WTC11 (cell line): ENCODE results near the gene TPCN2. TPM values are rescaled to one million over a fixed set of nuclear protein-coding genes. Genes with fewer than 3 reads are reported as not detected.
A peak's percentile ranks its signal among the peaks of the same experiment; 100 is the strongest.

Experiments
- ATAC-seq: fragments of 200-7000 bp; cut with Tn5 transposase; 2 replicates; pipeline ENCODE4 v1.10.0; 2021; ENCODE audit warnings: mild to moderate bottlenecking, moderate library complexity
- CTCF ChIA-PET: fragments of 300-600 bp; sonication (Branson Sonifier 250); formaldehyde crosslinking; loops from one replicate; lab custom pipeline; 2021; ENCODE audit warnings: antibody characterized with exemption; lab: Charles Lee
- POLR2A ChIA-PET: fragments of 350-600 bp; sonication (Branson Sonifier 250); formaldehyde crosslinking; loops from one replicate; lab custom pipeline; 2021; ENCODE audit warnings: antibody characterized with exemption; lab: Charles Lee
- DNase-seq: peaks from one replicate; pipeline ENCODE4 v3.0.0; 2021; ENCODE audit warnings: low spot score
- H3K27ac Mint-ChIP-seq: 2 replicates; pipeline ENCODE4 v1.8.0; 2021; ENCODE audit warnings: mixed read lengths
- H3K27me3 Mint-ChIP-seq: 2 replicates; pipeline ENCODE4 v1.8.0; 2021; ENCODE audit warnings: low read depth, mild to moderate bottlenecking, moderate library complexity, mixed read lengths
- H3K36me3 Mint-ChIP-seq: 2 replicates; pipeline ENCODE4 v1.8.0; 2021; ENCODE audit warnings: mixed read lengths
- H3K4me1 Mint-ChIP-seq: 2 replicates; pipeline ENCODE4 v1.8.0; 2022; ENCODE audit warnings: mixed read lengths
- H3K4me3 Mint-ChIP-seq: 2 replicates; pipeline ENCODE4 v1.8.0; 2021; ENCODE audit warnings: mild to moderate bottlenecking, moderate library complexity, mixed read lengths
- H3K9me3 Mint-ChIP-seq: 2 replicates; pipeline ENCODE4 v1.8.0; 2021; ENCODE audit warnings: mixed read lengths
- ATF3 ChIP-seq: sonication (generic); formaldehyde crosslinking; conservative IDR thresholded peaks from 2 replicates; pipeline ENCODE4 v1.8.1; 2022; ENCODE audit warnings: mild to moderate bottlenecking, missing genetic modification reagents
- ATF6 ChIP-seq: sonication (generic); formaldehyde crosslinking; IDR thresholded peaks from 2 replicates; pipeline ENCODE4 v1.8.1; 2023; ENCODE audit warnings: mild to moderate bottlenecking, missing genetic modification reagents
- FOXP1 ChIP-seq: sonication (generic); formaldehyde crosslinking; IDR thresholded peaks from 2 replicates; pipeline ENCODE4 v1.8.0; 2022; ENCODE audit warnings: missing genetic modification reagents, mild to moderate bottlenecking, moderate library complexity, borderline replicate concordance
- GTF2I ChIP-seq: fragments of 250-450 bp; sonication (Bioruptor Pico); conservative IDR thresholded peaks from 2 replicates; pipeline ENCODE4 v1.4.0; 2021; ENCODE audit warnings: mild to moderate bottlenecking
- JAZF1 ChIP-seq: fragments of 250-450 bp; sonication (Bioruptor Pico); IDR thresholded peaks from 2 replicates; pipeline ENCODE4 v1.9.0; 2021; ENCODE audit warnings: moderate library complexity, mild to moderate bottlenecking, inconsistent platforms
- MXD4 ChIP-seq: fragments of 250-450 bp; sonication (Bioruptor Pico); IDR thresholded peaks from 2 replicates; pipeline ENCODE4 v1.8.0; 2021; ENCODE audit warnings: mild to moderate bottlenecking, moderate library complexity, borderline replicate concordance
- MYBL2 ChIP-seq: sonication (generic); formaldehyde crosslinking; IDR thresholded peaks from 2 replicates; pipeline ENCODE4 v1.8.1; 2023; ENCODE audit warnings: mild to moderate bottlenecking, moderate library complexity, missing genetic modification reagents
- NR1H2 ChIP-seq: sonication (generic); formaldehyde crosslinking; IDR thresholded peaks from 2 replicates; pipeline ENCODE4 v1.9.0; 2021; ENCODE audit warnings: mild to moderate bottlenecking, moderate library complexity, missing genetic modification reagents
- NR3C1 ChIP-seq: sonication (generic); formaldehyde crosslinking; conservative IDR thresholded peaks from 2 replicates; pipeline ENCODE4 v1.8.1; 2023; ENCODE audit warnings: low read depth, mild to moderate bottlenecking, missing genetic modification reagents
- PRRX2 ChIP-seq: fragments of 250-450 bp; sonication (Bioruptor Pico); IDR thresholded peaks from 2 replicates; pipeline ENCODE4 v1.8.0; 2021; ENCODE audit warnings: mild to moderate bottlenecking
- RORB ChIP-seq: fragments of 250-450 bp; sonication (Bioruptor Pico); IDR thresholded peaks from 2 replicates; pipeline ENCODE4 v1.9.0; 2021; ENCODE audit warnings: mild to moderate bottlenecking
- SMAD3 ChIP-seq: sonication (generic); formaldehyde crosslinking; IDR thresholded peaks from 2 replicates; pipeline ENCODE4 v1.8.0; 2022; ENCODE audit warnings: missing genetic modification reagents, mild to moderate bottlenecking, borderline replicate concordance
- TEAD1 ChIP-seq: sonication (generic); formaldehyde crosslinking; IDR thresholded peaks from 2 replicates; pipeline ENCODE4 v1.8.0; 2022; ENCODE audit warnings: mild to moderate bottlenecking, missing genetic modification reagents
- TEAD4 ChIP-seq: sonication (generic); formaldehyde crosslinking; IDR thresholded peaks from 2 replicates; pipeline ENCODE4 v1.8.0; 2022; ENCODE audit warnings: mild to moderate bottlenecking, missing genetic modification reagents
- TP53 ChIP-seq: sonication (generic); formaldehyde crosslinking; IDR thresholded peaks from 2 replicates; pipeline ENCODE4 v1.8.1; 2023; ENCODE audit warnings: mild to moderate bottlenecking, missing genetic modification reagents
- ZNF512 ChIP-seq: sonication (generic); formaldehyde crosslinking; IDR thresholded peaks from 2 replicates; pipeline ENCODE4 v1.8.1; 2022; ENCODE audit warnings: missing genetic modification reagents, borderline replicate concordance
- total RNA-seq: library from RNA; stranded (reverse); gene quantifications from 3 replicates; pipeline ENCODE4 v1.2.3, GENCODE V29; 2021
- TF ChIP-seq, protein P1 (sequence below): fragments of 250-450 bp; sonication (Bioruptor Pico); IDR thresholded peaks from 2 replicates; pipeline ENCODE4 v1.9.0; 2021; ENCODE audit warnings: mild to moderate bottlenecking
- TF ChIP-seq, protein P2 (sequence below): sonication (generic); formaldehyde crosslinking; IDR thresholded peaks from 2 replicates; pipeline ENCODE4 v1.8.1; 2023; ENCODE audit warnings: mild to moderate bottlenecking, missing genetic modification reagents

Gene TPCN2
- total RNA-seq, 1 experiment from 2014 or later, result 24.6 TPM

DNA sequence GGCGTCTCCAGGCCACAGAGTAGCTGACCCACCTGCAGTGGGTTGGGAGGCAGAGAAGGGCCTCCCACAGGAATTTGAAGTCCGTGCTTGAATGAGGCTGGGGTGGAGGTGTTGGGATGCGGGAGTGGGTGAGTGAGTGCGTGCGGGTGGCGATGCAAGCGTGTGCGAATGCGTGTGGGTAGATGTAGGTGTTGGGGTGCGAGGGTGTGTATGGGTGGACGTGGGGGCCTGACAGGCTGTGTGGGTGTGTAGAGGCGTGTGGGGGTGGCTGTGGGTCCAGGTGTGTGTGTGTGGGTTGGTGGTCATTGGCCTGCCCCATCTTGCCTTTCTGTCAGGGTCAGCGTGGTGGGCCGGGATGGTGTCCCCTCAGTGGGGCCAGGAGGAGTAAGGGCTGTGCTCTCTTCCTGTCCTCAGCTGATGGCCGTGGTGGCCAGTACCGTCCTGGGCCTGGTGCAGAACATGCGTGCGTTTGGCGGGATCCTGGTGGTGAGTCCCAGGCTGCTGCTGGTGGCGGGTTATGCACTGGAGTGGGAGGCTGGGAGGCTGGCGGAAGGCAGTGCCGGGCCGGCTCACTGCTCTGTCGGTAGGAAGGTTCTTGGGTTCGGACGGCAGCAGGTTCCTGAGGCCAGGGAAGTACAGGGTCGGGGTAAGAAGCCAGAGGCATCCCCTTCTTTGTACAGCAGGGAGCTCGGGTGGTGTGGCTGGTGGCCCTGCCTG is 35.0 kb downstream of the TPCN2 start:
- CTCF ChIA-PET, result no interaction called here
- peaks cover 17% of the 10 kb centered on the region for H3K36me3 Mint-ChIP-seq

DNA sequence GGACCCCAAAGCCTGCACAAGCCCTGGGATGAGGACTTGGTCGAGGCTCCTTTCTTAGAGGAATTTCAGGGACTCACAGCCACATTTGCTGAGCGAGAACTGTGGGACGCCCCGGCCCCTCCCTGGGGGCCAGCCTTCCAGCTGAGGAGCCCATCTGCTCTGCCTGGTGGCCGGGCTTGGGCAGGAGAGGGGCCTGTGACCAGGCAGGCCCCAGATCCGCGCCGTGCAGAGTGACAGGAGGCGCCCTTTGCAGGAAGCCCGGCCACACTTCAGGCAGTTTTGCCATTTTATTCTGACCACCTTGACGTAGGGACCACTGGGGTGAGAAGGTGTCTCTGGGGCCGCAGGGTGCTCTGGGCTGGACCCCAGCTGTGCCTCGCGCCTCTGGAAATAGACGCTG is 35.6 kb downstream of the TPCN2 start:
- Mint-ChIP-seq H3K4me3 (no peak overlapping the region), H3K36me3 (peaks cover 17% of the 10 kb centered on the region), H3K4me1 (peaks cover 2% of the 10 kb centered on the region; the same call in 1 of the 2 replicates), H3K27ac (no peak overlapping the region), H3K27me3 (no peaks in the 10 kb centered on the region), H3K9me3 (no peaks in the 10 kb centered on the region; the same call in 1 of the 2 replicates)
- ChIA-PET CTCF (no interaction called here), POLR2A (no interaction called here)
- ATAC-seq (no peak), DNase-seq (no peak)
- TF ChIP-seq MXD4, result no peak
- no peak for TF ChIP-seq GTF2I (CRISPR knock-in tag)
- no peak for TF ChIP-seq TEAD4
- TF ChIP-seq, protein P1, sequence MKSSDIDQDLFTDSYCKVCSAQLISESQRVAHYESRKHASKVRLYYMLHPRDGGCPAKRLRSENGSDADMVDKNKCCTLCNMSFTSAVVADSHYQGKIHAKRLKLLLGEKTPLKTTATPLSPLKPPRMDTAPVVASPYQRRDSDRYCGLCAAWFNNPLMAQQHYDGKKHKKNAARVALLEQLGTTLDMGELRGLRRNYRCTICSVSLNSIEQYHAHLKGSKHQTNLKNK (CRISPR knock-in tag), result no peak
- TF ChIP-seq TP53 (CRISPR knock-in tag), result no peak

More for the DNA sequence above, 35.0 kb downstream of the TPCN2 start:
- no peaks in the 10 kb centered on the region; the same call in 1 of the 2 replicates for H3K9me3 Mint-ChIP-seq
- H3K4me1 Mint-ChIP-seq, result no peaks in the 10 kb centered on the region
- H3K27ac Mint-ChIP-seq, result no peak overlapping the region
- DNase-seq (no peak), ATAC-seq (no peak)
- TF ChIP-seq, protein P1 (CRISPR knock-in tag), result no peak
- TF ChIP-seq, all 79 proteins: peak for 0
- POLR2A ChIA-PET, result no interaction called here
- Mint-ChIP-seq H3K27me3 (no peaks in the 10 kb centered on the region), H3K4me3 (no peak overlapping the region)

- H3K27me3 Mint-ChIP-seq, result no peaks in the 10 kb centered on the region
- POLR2A ChIA-PET, result no interaction called here
- TF ChIP-seq PRRX2 (CRISPR knock-in tag), result no peak
- no peak for TF ChIP-seq FOXP1 (CRISPR knock-in tag)
- TF ChIP-seq TP53 (CRISPR knock-in tag), result no peak
- no peak for TF ChIP-seq RORB (CRISPR knock-in tag)
- no peak for TF ChIP-seq NR3C1
- TF ChIP-seq ATF6 (CRISPR knock-in tag), result no peak
- TF ChIP-seq GTF2I (CRISPR knock-in tag), result no peak
- no peak overlapping the region for H3K27ac Mint-ChIP-seq
- H3K9me3 Mint-ChIP-seq, result no peaks in the 10 kb centered on the region; the same call in 1 of the 2 replicates
- CTCF ChIA-PET, result interaction anchor here (0.6 to 1.6 kb wide), 11 partner anchors 12 to 143 kb away, joined by 3 to 8 read pairs (median 3); partner anchors contain the start of gene MRGPRF
- no peak overlapping the region for H3K4me3 Mint-ChIP-seq
- peaks cover 2% of the 10 kb centered on the region; the same call in 1 of the 2 replicates for H3K4me1 Mint-ChIP-seq
- H3K36me3 Mint-ChIP-seq, result peaks cover 24% of the 10 kb centered on the region
- ATAC-seq (no peak), DNase-seq (no peak)
These were observed 36.9 kb downstream of the TPCN2 start for GRCh38 chr11:69085490-69086095.

DNA sequence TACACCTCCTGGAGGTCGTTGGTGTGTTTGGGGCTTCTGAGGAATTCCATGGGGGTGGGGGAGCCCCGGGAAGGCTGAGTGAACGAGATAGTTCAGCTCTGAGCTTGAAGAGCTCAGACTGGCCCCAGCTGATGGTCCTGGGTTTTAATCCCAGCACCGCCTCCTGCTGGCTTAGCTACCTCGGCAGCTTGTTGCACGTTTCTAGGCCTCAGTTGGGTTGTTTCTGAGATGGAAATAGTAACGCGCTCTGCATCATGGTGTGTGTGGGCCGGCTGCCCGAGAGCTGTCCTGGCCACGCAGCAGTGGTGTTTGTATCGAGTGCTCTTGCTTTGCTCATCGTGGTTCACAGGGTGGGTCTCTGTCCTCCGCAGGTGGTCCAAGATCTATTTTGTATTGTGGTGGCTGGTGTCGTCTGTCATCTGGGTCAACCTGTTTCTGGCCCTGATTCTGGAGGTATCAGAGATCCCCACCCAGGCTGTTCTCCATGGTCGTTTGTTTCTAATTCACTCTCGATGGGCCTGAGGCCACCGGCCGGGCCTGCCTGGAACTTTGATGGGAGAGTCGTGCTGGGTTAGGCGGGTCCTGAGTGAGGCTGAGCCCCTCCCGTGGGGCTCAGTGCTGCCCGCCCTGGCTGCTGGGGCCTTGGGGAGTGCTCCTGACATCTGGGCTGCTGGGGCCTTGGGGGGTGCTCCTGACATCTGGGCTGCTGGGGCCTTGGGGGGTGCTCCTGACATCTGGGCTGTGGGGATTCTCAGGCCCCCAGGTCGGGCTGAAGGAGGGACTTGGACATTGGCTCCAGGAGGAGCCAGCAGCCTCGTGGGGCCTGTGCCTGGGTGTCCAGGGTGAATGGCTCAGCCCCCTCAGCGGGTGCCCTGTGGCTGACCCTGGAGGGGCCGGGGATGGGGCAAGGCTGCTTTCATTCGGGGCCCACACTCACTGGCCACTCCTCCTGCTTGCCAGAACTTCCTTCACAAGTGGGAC is 37.7 kb downstream of the TPCN2 start:
- Mint-ChIP-seq H3K4me3 (no peak overlapping the region), H3K27me3 (no peaks in the 10 kb centered on the region), H3K36me3 (peaks cover 25% of the 10 kb centered on the region), H3K27ac (peak overlapping the region; percentile 63; the same call in 1 of the 2 replicates), H3K4me1 (peaks cover 2% of the 10 kb centered on the region; the same call in 1 of the 2 replicates), H3K9me3 (no peaks in the 10 kb centered on the region; the same call in 1 of the 2 replicates)
- POLR2A ChIA-PET, result no interaction called here
- DNase-seq (peak; percentile 35), ATAC-seq (no peak)
- CTCF ChIA-PET, result interaction anchor here (0.6 to 2.5 kb wide), 13 partner anchors 13 to 143 kb away, joined by 3 to 14 read pairs (median 3); partner anchors contain the start of gene MRGPRF
- no peak for TF ChIP-seq ATF3
- TF ChIP-seq JAZF1 (CRISPR knock-in tag), result no peak
- TF ChIP-seq SMAD3 (CRISPR knock-in tag), result no peak
- TF ChIP-seq MYBL2 (CRISPR knock-in tag), result no peak
- TF ChIP-seq, protein P2, sequence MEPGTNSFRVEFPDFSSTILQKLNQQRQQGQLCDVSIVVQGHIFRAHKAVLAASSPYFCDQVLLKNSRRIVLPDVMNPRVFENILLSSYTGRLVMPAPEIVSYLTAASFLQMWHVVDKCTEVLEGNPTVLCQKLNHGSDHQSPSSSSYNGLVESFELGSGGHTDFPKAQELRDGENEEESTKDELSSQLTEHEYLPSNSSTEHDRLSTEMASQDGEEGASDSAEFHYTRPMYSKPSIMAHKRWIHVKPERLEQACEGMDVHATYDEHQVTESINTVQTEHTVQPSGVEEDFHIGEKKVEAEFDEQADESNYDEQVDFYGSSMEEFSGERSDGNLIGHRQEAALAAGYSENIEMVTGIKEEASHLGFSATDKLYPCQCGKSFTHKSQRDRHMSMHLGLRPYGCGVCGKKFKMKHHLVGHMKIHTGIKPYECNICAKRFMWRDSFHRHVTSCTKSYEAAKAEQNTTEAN, result no peak
- no peak for TF ChIP-seq TEAD1 (CRISPR knock-in tag)
- TF ChIP-seq, protein P1 (CRISPR knock-in tag), result no peak
- no peak for TF ChIP-seq ZNF512
- no peak for TF ChIP-seq NR1H2
